ENCODE results near the gene KDM3B.
A peak's percentile ranks its signal among the peaks of the same experiment; 100 is the strongest.

Gene KDM3B

DNA sequence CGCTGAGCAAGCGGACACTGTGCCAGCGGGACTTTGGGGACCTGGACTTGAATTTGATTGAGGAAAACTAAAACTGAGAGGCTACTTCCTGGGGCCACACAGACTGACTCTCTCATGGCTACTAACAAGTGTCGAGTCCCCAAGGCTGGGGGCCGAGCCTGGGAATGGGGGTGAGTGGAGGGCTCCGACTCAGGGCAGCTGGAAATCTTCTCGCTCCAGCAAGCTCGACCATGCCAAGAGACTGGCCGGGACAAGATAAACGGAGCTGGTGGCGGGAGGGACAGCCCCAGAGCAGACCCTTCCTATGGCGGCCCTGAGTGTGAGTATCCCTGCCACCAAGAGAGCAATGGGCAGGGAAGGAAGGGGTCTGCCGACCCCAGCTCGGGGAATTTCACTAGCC, 5.6 kb upstream of the KDM3B start:
- DNase-seq (ENCODE audit: low spot score), result no peak

DNA sequence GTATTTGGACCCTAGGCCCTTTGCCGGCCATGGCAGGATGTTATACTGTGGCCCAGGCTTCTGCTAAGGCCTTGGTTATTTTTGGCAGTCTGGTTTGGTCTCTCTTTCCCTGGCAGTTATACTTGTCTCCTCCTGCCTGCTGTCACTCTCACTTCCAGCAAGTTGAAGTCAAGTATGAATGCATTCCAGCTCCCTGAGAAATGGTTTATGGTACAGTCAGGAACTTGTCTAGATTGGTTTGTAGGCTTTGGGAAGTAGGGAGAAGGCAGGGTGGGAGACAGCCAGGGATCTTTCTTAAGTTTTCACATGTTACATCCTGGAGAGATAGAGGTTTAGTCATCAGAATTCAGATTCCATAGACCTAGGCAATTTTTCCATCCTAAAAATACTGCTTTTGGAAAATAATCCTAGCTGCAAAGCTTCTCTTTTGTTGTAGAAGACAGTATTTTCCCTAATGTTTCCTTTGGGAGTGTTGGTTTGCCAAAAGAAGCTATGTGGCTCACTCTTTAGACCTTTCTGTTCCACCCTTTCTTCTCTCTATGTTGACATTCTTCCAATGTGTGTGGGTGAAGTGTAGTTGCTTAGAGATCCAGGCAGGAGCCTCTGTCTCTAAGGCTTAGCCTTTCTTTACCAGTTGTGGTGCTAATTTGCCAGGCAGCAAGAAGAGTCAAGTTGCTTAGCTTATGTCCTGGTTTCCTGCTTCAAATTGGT, 2.5 kb upstream of the KDM3B start:
- DNase-seq (ENCODE audit: low spot score), result no peak

DNA sequence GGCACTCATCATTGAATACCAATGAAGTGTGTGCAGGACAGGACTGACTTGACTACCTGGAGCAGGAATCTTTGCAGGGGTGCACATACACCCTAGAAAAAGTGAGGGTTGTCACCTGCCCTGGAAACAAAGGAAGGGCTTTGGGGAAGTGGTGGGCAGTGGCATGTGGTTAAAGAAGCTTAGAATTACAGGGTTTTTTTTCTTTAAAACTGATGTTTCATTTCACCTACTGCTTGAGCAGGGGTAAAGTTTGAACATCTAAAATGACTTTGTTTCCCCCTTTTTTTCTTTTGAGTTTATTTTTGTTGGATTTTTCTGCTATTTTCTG, 2.0 kb upstream of the KDM3B start:
- no peak for DNase-seq (ENCODE audit: low spot score)

DNA sequence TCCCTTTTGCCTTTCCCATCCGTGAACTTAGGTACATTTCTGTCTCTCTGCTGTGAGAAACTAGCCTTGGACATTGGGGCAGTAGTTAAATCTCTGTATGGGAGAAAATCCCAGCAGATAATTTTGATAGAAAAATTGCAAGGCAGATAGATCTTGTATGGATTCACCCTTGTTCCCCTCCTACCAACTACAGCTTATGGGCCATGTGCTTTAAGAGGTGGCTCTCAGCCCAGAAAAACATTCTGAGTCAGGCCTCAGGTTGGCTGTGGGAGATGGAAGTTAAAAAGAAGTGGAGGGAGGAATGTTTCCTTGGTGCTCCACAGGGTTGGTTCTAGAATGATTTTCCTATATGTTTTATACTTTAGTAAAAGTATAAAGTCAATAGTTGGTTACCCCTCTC, 1.4 kb upstream of the KDM3B start:
- no peak for DNase-seq (ENCODE audit: low spot score)

DNA sequence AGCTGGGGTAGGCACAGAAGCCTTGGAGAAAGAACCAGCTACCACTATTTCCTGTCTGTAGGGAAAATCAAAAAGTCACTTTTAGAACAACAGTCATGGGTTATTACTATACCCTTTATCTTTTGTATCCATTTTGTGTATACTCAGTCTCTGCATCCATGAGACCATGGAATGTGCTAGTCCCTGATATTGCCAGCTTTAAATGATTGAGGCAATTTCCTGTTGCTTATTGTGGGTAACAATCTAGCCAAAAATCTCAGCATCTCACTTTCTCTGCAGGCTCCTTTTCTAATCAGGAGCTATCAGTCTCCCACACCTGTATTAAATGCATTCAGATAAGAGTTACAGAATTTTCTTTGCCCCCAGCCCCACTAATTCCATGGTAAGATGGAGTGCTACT, 968 bp upstream of the KDM3B start:
- no peak for DNase-seq (ENCODE audit: low spot score)

DNA sequence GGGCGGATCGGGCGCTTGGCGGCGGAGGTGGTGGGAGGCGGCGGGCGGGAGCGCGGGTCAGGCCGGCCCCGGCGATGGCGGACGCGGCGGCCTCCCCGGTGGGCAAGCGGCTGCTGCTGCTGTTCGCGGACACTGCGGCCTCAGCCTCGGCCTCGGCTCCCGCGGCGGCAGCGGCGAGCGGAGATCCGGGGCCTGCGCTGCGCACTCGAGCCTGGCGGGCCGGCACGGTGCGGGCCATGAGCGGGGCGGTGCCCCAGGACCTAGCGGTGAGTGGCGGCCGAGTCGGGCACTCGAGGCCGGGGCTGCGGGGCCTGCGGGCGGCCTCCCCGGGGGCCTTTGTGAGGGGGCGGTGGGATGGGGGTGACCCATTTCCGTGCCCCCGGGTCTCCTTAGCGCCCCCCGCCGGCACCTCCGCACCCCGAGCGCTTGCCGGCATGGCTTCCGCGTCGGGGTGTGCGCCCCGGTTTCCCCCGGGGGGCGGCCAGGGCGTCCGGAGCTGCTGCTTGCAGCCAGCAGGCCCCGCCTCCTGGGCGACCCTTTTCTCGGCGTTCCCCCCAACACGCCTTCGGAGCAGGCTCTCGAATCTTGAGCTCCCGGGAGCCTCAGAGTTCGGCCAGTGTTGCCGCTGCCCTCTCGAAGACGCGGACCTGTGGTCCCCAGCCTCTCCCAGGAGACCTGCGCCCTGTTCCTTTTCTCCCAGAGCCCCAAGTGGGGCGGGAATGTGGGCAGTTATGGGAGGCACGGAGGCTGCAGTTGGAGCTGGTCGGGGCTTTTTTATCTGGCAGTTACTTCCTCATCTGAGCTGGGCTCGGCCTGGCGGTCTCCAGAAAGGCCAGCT, 456 bp downstream of the KDM3B start:
- peak; percentile 68 for DNase-seq (ENCODE audit: low spot score)

DNA sequence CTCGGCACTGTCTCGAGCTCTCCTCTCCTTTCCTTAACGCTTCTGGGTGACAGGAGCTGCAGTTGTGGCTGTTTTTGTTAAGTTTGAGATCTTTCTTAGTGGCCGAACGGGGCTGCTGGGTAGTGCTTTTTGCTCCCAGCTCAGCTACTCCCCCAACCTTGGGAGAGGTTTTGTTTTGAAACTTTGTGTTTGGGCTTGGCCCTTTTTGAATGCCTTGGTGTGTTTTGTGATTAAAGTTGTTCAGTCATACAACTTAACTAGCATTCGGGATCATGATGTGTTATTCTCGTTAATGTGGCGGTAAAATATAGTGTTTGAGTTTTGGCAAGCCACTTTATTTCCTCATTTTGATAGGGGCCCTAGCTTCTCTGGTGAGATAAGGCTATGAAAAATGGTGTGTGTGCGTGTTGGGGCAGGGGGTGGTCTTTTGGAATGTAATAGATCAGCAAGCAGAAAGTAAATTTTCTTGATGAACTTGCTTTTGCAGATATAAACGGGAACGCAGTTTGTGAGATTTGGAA, 1.1 kb downstream of the KDM3B start:
- no peak for DNase-seq (ENCODE audit: low spot score)

DNA sequence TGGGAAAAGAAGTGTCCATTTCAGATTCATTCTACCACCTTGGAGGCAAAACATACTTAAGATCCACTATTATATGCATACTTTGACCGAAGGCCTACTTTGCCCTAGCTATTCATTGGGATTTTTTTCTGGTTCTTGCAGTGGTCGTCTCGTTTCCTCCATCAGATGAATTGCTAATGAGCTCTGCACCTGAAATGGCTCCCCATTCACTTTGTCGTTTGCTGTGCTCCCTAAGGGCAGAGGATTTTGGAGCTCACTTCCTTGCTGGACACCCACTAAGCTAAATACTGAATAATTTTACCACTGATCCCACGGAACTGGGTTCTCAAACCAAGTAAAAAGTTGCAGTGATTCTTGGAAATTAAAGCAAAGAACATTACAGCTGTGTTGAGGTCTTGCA, 1.9 kb downstream of the KDM3B start:
- DNase-seq (ENCODE audit: low spot score), result no peak

DNA sequence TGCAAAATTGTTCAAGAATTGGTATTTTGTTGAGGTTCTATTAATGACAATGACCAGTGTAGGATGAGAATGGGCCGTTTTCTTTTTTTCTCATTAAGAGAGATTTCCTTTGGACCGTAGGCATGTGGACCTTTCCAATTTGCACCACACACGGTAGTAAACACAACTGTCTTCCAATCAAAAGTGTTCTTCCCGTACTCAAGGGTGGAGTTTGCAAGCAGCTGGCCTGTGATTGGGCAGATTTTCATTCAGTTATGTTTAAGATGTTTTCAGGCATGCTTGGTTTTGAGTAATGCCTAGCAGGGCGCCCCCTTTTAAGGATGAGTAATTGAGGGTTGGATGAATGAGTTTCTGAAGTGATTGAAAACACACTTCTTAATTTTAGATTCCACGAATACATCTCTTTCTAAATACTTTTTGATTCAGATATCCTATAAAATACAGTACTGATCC, 2.5 kb downstream of the KDM3B start:
- DNase-seq (ENCODE audit: low spot score), result peak; percentile 94

DNA sequence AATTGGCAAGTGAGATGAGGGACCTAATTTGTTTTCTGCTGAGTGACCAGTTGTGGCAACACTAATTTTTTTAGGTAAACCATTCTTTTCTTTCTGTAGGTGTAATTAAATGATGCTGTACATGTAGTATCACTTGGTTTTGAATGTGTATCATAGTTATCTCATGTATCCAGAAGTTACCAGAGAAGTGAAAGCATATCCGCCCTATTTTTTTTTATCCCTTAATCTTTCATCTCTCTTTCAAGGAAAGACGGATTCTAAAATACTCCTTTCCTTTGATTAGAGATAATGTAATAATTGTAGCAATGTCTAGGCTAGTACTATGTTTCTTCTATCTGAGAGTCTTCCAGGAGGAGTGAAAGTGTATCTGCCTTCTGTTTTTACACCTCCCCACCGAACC, 7.1 kb downstream of the KDM3B start:
- DNase-seq (ENCODE audit: low spot score), result no peak

DNA sequence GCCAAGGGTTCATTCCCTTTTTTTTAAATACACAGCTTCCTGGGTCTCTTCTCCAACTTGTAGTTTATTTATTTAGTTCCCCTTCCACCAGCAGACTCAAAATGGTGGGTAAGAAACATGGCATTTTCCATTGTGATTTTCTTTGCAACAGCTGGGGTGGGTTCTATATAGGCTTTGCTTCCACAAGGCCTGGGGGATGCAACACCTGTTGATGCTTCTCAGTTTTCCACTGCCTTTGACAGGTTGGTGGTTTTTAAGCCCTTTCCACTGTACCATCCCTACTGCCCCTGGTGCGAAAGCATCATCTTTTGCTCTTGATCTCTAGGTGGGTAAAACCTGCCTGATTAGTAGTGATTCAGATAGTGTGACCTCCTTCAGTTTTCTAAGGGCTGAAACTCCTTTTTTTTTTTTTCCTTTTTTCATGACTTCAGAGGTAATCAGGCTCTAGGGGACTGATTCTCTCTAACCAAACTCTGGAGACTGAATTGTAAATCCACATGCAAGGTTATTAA, 8.5 kb downstream of the KDM3B start:
- no peak for DNase-seq (ENCODE audit: low spot score)

DNA sequence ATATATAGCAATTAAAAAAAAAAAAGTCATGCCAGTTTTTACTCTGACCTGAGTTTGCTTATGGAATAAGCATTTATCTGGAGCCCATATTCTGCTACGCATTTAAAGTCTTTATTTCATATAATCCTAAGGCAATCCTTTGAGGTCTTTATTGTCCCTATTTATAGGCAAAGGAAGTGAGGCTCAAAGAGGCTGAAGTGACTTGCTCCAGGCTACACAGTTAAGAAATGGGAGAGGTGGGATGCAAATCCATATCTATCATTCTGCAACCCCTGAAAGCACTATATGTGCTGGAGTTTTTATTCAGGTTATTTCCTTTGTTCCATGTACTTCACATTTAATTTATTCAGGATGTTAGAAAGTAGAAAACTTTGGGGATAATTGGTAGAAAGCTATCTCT, 12.1 kb downstream of the KDM3B start:
- DNase-seq (ENCODE audit: low spot score), result no peak

DNA sequence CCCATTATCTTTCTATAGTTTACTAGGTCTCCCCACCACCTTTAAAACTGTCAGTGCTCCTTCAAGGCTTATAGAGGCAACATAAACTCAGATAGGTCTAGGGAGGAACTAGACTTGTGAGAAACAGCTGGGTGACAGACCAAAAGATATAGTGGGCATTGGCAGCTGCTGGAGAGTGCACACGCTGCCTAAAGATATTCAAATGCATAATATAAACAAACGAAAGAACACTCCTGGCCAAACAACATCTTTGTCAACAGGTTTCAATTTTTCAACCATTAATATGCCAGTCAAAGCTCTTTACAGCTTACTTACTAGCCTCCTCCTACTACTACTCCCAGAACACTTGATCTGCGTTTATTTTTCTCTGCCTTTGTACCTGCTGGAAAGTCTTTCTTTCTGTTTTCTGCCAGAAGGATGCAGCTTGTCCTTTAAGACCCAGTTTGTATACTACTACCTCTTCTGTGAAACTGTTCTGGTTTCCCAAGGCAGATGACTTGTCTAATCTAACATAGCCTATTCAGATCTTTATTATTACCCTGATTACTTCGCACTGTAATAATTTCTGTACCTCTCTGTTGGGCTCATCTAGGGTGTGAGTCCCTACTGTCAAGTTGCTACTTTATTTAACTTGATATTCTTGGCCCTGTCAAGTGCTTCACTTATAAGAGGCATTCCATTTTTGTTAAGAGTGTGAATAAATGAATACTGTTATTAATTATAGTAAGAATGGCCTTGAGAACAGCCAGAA, 14.3 kb downstream of the KDM3B start:
- no peak for DNase-seq (ENCODE audit: low spot score)

DNA sequence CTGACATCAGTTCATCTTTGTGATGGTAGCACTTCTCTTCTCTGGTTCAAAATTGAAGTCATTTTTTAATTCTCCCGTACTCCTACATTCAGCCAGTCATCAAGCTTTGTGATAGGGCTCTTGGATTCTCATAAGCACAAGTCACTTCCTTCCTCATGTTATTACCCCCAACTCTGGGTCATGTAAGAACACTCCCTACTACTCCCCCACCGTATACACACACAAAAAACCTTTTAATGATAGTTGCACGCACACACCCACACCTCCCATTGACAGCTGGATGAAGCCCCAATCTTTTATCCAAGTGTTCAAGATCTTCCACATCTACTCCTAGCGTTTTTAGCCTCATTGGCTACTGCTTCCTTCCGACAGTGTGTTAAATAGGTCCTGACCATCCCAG, 16.8 kb downstream of the KDM3B start:
- DNase-seq (ENCODE audit: low spot score), result no peak

DNA sequence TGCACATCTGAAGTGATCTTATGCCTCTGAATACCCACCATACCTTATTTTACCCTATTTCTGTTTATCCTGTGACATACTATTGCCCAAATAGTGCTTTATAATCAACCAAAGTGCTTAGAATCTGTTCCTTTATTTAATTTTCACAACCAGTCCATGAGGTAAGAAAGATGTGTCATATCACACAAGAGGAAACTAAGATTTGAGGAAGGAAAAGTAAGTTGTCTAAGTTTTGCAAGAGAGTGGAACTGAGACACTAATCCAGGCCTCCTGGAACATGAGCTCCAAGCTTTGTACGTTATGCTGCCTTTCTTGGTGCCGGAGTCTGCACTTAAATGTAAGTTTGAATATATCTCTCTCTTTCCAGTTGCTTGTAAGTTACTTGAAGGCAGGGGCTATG, 17.2 kb downstream of the KDM3B start:
- DNase-seq (ENCODE audit: low spot score), result no peak

DNA sequence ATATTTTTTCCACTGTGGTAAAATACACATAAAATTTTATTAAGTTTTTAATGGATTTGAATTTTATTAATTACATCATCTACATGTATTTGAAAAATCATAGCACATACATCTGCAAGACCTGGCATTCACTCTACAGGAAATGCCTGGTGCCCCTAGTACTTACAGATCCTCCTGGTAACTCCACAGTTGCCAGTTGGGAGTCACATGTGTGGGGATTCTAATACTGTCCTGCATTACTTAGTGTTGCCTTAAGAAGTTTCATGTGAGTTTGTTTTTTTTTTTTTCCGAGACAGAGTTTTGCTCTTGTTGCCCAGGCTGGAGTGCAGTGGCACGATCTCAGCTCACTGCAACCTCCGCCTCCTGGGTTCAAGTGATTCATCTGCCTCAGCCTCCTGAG, 18.1 kb downstream of the KDM3B start:
- DNase-seq (ENCODE audit: low spot score), result no peak

DNA sequence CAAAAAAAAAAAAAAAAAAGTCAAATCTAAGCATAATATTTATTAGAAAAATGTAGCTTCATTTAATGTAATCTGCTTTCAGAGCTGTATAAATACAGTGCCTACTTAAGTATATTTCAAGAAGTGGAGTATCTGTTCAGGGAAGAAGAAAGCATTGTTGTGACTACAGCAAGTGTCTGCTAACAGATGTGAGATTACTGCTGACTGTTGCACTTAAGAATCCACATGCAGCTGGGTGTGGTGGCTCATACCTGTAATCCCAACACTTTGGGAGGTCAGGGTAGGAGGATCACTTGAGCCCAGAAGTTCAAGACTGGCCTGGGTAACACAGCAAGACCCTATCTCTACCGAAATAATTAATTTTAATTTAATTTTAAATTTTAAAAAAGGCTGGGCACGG, 19.0 kb downstream of the KDM3B start:
- DNase-seq (ENCODE audit: low spot score), result no peak

DNA sequence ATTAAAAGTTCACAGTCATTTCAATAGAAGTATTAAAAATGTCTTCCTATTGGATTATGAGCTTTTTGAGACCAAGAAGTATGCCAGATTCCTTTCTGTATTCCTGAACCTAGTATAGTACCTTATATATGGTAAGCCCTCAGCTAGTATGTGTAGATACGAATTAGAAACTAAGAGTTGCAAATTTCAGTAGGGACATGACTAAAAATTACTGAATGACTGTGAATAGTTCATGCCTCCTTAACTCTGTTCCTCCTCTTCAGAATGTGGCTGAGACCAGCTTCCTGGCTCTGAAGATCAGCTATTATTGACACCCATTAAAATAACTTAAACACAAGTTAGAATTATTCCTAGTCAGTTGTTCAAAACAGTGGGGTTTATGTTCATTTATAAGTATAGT, 19.7 kb downstream of the KDM3B start:
- no peak for DNase-seq (ENCODE audit: low spot score)

DNA sequence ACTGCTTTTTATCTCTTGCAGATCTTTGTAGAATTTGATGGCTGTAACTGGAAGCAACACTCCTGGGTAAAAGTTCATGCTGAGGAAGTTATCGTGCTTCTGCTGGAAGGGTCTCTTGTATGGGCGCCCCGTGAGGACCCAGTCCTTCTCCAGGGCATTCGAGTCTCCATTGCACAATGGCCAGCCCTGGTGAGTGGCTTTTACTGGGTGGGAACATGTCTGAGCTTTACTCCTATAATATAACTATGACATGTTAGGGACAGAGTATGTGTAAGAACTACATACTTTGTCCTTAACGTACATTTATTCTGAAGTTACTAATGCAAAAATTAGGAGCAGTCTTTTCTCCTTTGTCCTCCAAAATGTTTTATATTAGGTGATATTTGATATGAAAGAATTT, 20.2 kb downstream of the KDM3B start:
- no peak for DNase-seq (ENCODE audit: low spot score)

DNA sequence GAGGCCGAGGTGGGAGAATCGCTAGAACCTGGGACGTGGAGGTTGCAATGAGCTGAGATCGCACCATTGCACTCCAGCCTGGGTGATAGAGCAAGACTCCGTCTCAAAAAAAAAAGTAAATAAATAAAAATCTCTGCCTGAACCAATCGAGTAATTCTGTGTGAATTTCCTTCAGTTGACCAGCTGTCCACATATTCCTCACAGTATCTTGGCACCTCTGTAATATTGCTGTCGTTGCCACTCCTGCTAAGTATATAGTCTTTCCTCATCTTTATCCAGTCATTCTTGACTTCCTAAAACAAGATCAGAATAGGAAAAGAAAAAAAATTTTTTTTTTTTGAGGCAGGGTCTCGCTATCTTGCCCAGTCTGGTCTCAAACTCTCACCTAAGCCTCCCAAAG, 29.9 kb downstream of the KDM3B start:
- no peak for DNase-seq (ENCODE audit: low spot score)

DNA sequence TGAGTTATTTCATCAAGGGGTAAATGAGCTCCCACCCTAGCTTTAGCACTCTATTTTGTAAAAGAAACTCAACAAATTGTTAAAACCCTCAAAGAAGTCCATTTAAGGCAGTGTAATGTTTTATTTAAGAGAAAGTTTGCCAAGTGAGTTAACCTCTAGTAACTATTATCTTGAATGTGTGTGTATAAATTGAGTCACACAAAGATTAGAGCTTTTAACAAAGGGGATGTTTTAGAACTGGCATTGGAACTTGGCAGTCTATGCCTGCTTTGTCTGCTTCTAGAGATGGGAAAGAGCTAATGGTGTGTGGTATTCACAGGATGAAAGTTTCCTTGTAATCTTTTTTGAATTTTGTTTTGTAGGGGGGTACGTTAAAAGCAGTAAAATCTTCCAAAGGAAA, 33.2 kb downstream of the KDM3B start:
- no peak for DNase-seq (ENCODE audit: low spot score)

DNA sequence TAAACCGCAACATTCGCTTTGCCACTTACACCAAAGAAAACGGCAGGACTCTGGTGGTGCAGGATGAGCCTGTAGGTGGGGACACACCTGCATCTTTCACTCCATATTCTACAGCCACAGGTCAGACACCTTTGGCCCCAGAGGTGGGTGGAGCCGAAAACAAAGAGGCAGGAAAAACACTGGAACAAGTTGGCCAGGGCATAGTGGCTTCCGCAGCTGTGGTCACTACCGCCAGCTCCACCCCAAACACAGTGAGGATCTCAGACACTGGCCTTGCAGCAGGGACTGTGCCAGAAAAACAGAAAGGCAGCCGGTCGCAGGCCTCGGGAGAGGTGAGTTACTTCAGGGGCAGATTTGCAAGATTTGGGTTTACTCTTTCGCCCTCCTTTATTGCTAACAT, 33.8 kb downstream of the KDM3B start:
- DNase-seq (ENCODE audit: low spot score), result no peak

DNA sequence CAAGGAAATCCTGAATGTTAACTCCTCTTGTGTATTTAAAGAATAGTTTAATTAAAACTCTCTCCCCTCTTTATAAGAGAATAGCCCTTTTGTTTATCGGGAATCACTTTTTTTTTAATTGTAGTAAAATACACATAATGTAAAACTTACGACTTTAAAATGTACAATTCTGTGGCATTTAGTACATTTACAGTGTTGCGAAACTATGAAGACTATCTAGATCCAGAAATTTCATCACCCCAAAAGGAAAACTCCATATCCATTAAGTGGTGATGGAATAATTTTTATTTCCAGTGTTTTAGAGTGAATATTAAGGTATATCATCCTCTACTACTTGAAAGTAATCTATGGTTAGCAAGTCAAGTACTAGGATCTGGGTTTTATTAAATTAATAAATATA, 36.8 kb downstream of the KDM3B start:
- no peak for DNase-seq (ENCODE audit: low spot score)
